Measurements from ENCODE around the gene CATSPERD. TPM values are rescaled to one million over a fixed set of nuclear protein-coding genes. Genes with fewer than 3 reads are reported as not detected.

Gene CATSPERD
- total and polyA plus RNA-seq, 2 donors, result not detected

DNA sequence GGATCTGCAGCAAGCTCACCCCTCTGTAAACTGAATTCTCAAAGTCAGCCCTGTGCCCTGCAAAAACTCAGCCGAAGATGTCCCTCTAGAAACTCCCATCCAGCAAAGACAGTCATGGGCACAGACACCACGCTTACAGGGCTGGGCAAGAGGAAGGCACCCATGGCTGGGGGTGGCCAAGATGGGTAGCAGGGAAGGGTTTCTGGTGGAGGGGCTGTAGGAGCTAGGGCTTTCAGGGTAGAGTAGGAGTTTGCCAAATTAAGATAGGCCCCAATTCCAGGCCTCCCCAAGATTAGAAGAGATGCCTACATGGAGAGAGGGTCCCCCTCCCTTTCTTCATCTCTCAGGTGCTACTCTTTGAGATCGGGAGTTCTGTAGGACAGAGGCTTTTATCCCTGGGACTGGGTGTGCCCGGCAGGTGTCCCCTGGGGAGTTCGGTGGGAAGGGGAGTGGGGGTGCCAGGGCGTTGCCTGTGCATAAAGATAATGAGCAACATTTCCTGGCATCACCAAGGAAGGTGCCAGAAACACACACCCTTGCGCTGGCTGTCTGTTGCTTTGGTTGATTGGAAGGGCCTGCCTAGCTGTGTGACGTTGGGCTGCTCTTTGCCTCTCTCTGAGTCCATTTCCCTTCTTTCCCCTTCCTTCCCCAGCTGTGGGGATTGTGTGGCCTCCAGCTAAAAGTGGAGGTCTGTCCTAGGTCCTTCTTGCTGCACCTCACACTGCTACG, 93.8 kb downstream of the CATSPERD start:
- no peak overlapping the region for H3K27ac ChIP-seq (ENCODE audit: low read depth)
- 81% methylated on average over 9 of the region's 9 CpGs for WGBS
- no peak for DNase-seq (ENCODE audit: extremely low spot score)
- no peaks in the 10 kb centered on the region for H3K36me3 ChIP-seq (ENCODE audit: insufficient read depth)
- H3K4me1 ChIP-seq (ENCODE audit: insufficient read depth), result no peaks in the 10 kb centered on the region
- H3K4me3 ChIP-seq (ENCODE audit: low read depth, low read length), result no peak overlapping the region

DNA sequence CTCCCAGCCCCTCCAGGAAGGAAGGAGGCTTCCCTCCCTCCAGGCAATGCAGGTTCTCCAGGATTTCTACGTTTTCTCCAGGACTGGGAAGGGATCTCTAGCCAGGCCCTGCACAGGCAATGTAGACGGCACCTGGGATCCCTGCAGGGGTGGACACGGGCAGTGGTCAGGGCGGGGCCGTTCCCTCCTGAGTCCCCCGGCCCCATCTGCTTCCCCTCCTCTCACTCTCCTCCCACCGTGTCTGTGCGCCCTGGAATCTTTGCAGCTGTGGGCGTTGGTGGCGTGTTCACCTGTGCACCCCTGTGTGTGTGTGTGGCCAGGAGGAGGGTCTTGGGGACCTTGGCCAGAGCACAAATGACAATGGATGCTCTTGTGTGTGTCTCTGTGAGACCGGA, 94.4 kb downstream of the CATSPERD start:
- Histone ChIP-seq H3K27ac (ENCODE audit: low read depth) (no peak overlapping the region), H3K4me1 (ENCODE audit: insufficient read depth) (no peaks in the 10 kb centered on the region), H3K36me3 (ENCODE audit: insufficient read depth) (no peaks in the 10 kb centered on the region), H3K4me3 (ENCODE audit: low read depth, low read length) (no peak overlapping the region)
- WGBS, result 64% methylated on average over 11 of the region's 11 CpGs
- DNase-seq (ENCODE audit: extremely low spot score), result no peak

DNA sequence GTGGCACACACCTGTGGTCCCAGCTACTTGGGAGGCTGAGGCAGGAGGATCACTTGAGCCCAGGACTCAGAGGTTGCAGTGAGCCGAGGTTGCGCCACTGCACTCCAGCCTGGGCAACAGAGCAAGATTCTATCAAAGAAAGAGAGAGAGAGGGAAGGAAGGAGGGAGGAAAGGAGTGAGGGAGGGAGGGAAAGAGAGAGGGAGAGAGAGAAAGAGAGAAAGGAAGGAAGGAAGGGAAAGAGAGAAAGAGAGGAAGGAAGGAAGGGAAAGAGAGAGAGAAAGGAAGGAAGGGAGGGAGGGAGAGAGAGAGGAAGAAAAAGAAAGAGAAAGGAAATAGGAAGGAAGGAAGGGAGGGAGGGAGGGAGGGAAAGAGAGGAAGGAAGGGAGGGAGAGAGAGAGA, 96.8 kb downstream of the CATSPERD start:
- no peak for DNase-seq (ENCODE audit: extremely low spot score)
- WGBS, result 93% methylated on average over 2 of the region's 2 CpGs
- Histone ChIP-seq H3K27ac (ENCODE audit: low read depth) (no peak overlapping the region), H3K4me1 (ENCODE audit: insufficient read depth) (no peaks in the 10 kb centered on the region), H3K36me3 (ENCODE audit: insufficient read depth) (no peaks in the 10 kb centered on the region), H3K4me3 (ENCODE audit: low read depth, low read length) (no peak overlapping the region)

DNA sequence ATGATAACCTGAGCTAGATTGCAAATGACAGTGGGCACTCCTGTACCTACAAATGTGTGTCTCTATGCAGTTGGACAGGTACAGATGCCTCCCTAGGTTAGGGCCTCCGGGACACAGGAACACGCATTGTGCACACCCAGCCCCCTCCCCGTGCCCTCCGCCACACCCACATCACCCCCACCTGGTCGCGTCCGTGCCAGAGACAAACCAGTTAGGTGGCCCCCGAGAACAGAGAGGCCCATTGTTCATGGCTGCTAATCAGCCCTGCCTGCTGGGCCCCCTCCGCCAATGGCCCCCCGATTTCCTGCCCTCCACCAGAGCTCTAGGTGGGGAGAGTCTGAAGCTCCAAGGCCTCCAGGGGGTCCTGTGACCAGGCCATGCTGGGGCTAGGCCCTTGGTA, 98.2 kb downstream of the CATSPERD start:
- no peaks in the 10 kb centered on the region for H3K36me3 ChIP-seq (ENCODE audit: insufficient read depth)
- H3K4me3 ChIP-seq (ENCODE audit: low read depth, low read length), result no peak overlapping the region
- 79% methylated on average over 10 of the region's 10 CpGs for WGBS
- H3K4me1 ChIP-seq (ENCODE audit: insufficient read depth), result no peaks in the 10 kb centered on the region
- DNase-seq (ENCODE audit: extremely low spot score), result no peak
- H3K27ac ChIP-seq (ENCODE audit: low read depth), result no peak overlapping the region

DNA sequence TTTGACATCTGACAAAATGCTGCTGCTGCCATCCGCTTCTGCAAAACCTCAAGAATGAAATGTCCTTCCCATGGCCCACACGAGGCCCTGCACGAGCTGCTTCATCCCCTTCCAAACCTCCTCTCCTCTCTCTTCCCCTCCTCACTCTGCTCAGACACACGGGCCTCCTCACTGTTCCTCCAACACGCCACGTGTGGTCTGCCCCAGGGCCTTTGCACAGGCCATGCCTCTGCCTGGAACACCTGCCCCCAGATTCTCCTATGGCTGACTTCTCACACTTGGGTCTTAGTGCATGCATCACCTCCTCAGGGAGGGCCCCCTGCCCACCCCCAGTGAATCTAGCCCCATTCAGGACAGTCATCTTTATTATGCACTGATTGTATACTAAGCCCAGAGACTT, 100.3 kb downstream of the CATSPERD start:
- WGBS, result 55% methylated on average over 6 of the region's 6 CpGs
- Histone ChIP-seq H3K4me1 (ENCODE audit: insufficient read depth) (no peaks in the 10 kb centered on the region), H3K27ac (ENCODE audit: low read depth) (no peak overlapping the region), H3K36me3 (ENCODE audit: insufficient read depth) (no peaks in the 10 kb centered on the region), H3K4me3 (ENCODE audit: low read depth, low read length) (no peak overlapping the region)
- DNase-seq (ENCODE audit: extremely low spot score), result no peak

DNA sequence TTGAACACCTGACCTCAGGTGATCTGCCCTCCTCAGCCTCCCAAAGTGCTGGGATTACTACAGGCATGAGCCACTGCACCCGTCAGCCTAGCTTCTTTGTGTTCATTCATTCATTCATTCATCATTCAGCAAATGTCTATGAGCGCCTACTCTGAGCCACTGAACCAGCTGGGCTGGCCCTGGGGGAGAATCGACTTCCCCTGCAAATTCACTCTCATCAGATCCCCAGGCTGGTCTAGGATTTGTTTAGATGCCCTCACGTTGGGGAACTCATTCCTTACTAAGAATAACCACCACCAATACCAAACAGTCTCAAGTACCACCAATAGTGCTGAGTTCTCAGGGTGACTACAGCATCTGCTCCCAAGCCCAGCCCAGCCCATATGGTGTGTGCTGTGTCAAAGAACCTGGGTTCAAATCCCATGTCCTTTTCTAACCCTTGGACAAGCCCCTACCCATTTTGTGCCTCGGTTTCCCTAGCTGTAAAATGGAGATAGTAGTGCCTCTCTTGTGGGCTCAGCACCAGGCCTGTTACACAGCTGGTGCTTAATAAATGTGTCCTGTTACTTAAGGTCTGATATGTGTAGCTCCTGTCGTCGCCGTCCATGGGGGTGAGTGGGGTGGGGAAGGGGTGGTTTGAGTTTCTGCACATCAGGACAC, 101.2 kb downstream of the CATSPERD start:
- Histone ChIP-seq H3K36me3 (ENCODE audit: insufficient read depth) (no peaks in the 10 kb centered on the region), H3K27ac (ENCODE audit: low read depth) (no peak overlapping the region), H3K4me1 (ENCODE audit: insufficient read depth) (no peaks in the 10 kb centered on the region), H3K4me3 (ENCODE audit: low read depth, low read length) (no peak overlapping the region)
- WGBS, result 49% methylated on average over 8 of the region's 8 CpGs
- DNase-seq (ENCODE audit: extremely low spot score), result no peak

DNA sequence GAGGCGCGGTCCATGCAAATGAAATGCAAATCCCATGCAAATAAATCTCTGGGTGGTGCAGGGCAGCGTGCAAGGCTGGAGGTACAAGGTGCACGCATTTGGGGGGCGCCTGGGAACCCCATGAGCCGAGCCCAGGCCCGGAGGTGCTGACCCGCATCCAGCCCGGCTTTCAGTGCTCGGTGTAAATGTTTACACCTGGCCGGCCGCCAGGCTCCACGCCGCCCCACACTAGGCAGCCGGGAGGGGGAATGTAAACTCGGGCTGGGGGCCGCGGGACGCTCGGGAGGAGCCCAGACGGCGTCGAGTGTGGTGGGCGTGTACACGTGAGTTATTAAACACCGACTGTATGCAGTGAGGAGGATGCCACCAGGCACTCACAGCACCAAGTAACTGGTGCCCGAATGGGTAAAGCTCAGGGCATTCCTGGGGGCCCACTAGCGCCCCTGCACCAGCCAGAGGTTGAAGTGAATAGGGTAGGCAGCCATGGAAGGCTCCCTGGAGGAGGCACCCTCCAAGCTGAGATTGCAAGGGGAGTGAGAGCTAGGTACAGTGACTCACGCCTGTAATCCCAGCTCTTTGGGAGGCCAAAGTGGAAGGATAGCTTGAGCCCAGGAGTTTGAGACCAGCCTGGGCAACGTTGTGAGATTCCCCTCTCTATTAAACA, 101.9 kb downstream of the CATSPERD start:
- no peaks in the 10 kb centered on the region for H3K4me1 ChIP-seq (ENCODE audit: insufficient read depth)
- DNase-seq (ENCODE audit: extremely low spot score), result no peak
- H3K27ac ChIP-seq (ENCODE audit: low read depth), result no peak overlapping the region
- H3K36me3 ChIP-seq (ENCODE audit: insufficient read depth), result no peaks in the 10 kb centered on the region
- WGBS, result 18% methylated on average over 30 of the region's 30 CpGs
- H3K4me3 ChIP-seq (ENCODE audit: low read depth, low read length), result no peak overlapping the region

DNA sequence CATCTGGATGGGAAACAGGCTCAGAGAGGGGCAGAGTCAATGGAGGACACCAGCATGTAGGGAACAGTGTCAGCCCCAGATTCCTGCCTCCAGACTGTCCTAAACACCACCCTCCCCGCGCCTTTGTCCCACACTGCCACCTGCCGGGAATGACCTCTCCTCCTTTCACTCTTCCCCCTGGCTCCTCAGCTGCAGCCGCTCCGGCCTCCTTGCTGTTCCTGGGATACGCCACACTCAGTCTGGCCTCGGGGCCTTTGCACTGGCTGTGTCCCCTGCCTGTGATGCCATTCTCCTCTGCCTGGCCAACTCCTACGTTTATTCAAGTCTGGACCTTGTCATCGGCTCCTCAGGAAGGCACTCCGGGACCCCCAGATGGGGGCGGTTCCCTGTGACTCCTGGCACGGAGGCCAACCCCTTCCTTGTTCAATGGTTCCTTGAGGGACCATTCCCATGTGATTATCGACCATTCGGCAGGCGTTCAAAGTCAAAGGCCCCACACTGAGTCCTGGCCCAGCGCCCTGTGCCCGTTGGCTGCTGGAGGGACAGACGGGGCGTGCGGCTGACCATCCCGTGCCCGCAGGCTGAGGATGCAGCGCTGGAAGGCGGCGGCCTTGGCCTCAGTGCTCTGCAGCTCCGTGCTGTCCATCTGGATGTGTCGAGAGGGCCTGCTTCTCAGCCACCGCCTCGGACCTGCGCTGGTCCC, 103.3 kb downstream of the CATSPERD start:
- 86% methylated on average over 30 of the region's 30 CpGs for WGBS
- DNase-seq (ENCODE audit: extremely low spot score), result no peak
- Histone ChIP-seq H3K4me1 (ENCODE audit: insufficient read depth) (no peaks in the 10 kb centered on the region), H3K4me3 (ENCODE audit: low read depth, low read length) (no peak overlapping the region), H3K27ac (ENCODE audit: low read depth) (no peak overlapping the region), H3K36me3 (ENCODE audit: insufficient read depth) (no peaks in the 10 kb centered on the region)

DNA sequence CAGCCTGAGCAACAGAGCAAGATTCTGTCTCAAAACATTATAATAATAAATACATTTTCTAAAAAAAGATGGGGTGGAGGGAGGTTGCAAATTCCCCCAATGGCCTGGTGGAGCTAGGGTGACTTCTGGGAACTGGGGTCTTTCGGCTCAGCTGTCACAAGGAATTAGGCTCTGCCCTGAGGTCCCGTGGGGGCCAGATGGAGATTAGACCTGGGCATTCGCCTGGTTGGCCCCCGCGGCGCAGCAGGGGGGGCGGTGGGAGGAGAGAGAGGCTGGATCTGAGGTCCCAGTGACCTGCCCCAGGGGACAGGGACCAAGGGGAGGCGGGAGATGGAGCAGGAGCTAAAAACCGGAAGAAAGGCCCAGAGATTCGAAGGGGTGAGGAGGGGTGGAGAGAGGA, 104.3 kb downstream of the CATSPERD start:
- Histone ChIP-seq H3K27ac (ENCODE audit: low read depth) (no peak overlapping the region), H3K4me1 (ENCODE audit: insufficient read depth) (no peaks in the 10 kb centered on the region), H3K36me3 (ENCODE audit: insufficient read depth) (no peaks in the 10 kb centered on the region), H3K4me3 (ENCODE audit: low read depth, low read length) (no peak overlapping the region)
- no peak for DNase-seq (ENCODE audit: extremely low spot score)
- 84% methylated on average over 10 of the region's 10 CpGs for WGBS

DNA sequence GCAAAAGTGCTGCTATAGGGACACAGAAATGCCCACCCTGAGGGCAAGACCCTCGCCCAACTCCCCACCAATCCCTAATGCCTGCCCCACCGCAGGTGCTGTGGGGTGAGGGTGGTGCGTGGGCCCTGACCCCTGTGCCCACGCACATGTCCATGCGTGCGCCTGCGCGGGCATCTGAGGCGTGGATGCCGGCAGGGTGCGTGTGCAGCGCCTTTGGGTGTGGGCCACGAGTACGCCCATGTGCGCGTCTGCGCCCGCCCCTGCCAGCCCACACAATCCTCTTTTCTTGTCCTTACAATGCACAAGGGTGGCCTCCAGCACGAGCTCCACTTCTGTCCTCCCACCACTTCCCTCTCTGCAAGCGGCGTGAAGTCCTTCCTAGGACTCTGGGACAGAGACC, 104.7 kb downstream of the CATSPERD start:
- Histone ChIP-seq H3K4me3 (ENCODE audit: low read depth, low read length) (no peak overlapping the region), H3K4me1 (ENCODE audit: insufficient read depth) (no peaks in the 10 kb centered on the region), H3K27ac (ENCODE audit: low read depth) (no peak overlapping the region), H3K36me3 (ENCODE audit: insufficient read depth) (no peaks in the 10 kb centered on the region)
- DNase-seq (ENCODE audit: extremely low spot score), result no peak
- WGBS, result 93% methylated on average over 21 of the region's 21 CpGs

DNA sequence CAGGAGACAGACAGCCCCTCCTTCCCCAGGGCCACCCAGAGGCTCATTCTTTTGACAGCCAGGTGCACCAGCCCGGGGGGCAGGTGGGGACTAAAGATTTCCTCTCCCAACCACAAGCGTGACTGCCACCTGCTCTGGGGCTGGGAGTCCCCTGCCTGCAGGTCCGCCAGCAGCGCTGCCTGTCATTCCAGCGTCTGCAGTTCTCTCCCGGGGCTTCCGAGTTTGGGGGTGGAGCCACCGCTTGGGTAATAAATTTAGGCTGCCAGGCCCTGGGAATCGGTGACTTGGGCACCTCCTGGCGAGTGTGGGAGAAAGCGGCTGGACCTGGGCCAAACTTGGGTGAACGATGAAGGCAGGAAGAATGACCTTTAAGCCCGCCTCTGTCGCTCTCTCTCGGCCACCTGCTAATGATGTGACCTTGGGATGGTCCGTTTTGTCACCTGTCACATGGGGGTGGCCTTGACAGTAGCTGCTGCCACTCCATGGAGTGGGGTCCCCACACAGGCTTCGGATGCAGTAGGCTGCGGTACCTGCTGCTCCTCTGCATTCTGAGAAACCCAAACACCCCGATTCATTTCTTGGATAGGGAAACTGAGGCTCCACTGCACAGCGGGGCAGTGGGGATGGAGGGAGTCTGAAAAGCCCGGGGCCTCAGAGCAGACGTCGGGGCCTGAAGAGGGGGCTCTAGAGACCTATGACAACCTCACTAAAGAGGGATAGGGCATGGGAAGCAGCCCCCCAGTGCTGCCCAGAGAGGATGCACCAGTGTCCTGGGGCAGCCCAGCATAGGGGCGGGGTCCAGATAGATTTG, 106.3 kb downstream of the CATSPERD start:
- H3K4me1 ChIP-seq (ENCODE audit: insufficient read depth), result no peaks in the 10 kb centered on the region
- DNase-seq (ENCODE audit: extremely low spot score), result no peak
- WGBS, result 19% methylated on average over 24 of the region's 24 CpGs
- no peak overlapping the region for H3K4me3 ChIP-seq (ENCODE audit: low read depth, low read length)
- no peaks in the 10 kb centered on the region for H3K36me3 ChIP-seq (ENCODE audit: insufficient read depth)
- H3K27ac ChIP-seq (ENCODE audit: low read depth), result no peak overlapping the region

DNA sequence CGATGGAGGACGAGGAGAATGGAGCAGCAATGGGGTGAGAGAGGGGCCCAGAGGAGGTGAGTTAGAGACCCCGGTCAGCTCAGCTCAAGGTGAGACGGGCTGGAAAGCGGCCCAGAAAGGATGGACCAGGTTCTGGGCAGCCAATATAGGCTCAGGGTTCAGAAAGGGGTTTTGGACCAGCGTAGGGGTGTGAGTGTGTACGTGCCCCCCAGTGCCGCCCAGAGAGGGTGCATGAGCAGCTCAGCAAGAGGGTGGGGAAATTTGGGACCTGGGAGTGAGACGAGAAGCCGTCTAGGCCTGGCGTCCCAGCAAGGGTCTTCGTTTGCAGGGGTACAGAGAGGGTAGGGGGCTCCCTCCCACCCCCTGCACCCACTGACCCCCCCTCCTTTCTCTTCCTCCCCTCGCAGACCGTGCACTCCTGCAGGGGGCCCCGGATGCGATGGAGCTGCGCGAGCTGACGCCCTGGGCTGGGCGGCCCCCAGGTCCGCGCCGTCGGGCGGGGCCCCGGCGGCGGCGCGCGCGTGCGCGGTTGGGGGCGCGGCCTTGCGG, 107.0 kb downstream of the CATSPERD start:
- H3K36me3 ChIP-seq (ENCODE audit: insufficient read depth), result no peaks in the 10 kb centered on the region
- 14% methylated on average over 37 of the region's 37 CpGs for WGBS
- H3K27ac ChIP-seq (ENCODE audit: low read depth), result no peak overlapping the region
- H3K4me3 ChIP-seq (ENCODE audit: low read depth, low read length), result peak overlapping the region; percentile 39
- H3K4me1 ChIP-seq (ENCODE audit: insufficient read depth), result no peaks in the 10 kb centered on the region
- no peak for DNase-seq (ENCODE audit: extremely low spot score)
